GM18870 (cell line): ENCODE data around the gene CPM.

Source experiments
- ATAC-seq: cut with Tn5 transposase; IDR thresholded peaks from one replicate; pipeline ENCODE4 v1.9.1; 2021; ENCODE audit warnings: moderate library complexity; ENCODE audit not compliant: unreplicated experiment

The CPM gene

DNA sequence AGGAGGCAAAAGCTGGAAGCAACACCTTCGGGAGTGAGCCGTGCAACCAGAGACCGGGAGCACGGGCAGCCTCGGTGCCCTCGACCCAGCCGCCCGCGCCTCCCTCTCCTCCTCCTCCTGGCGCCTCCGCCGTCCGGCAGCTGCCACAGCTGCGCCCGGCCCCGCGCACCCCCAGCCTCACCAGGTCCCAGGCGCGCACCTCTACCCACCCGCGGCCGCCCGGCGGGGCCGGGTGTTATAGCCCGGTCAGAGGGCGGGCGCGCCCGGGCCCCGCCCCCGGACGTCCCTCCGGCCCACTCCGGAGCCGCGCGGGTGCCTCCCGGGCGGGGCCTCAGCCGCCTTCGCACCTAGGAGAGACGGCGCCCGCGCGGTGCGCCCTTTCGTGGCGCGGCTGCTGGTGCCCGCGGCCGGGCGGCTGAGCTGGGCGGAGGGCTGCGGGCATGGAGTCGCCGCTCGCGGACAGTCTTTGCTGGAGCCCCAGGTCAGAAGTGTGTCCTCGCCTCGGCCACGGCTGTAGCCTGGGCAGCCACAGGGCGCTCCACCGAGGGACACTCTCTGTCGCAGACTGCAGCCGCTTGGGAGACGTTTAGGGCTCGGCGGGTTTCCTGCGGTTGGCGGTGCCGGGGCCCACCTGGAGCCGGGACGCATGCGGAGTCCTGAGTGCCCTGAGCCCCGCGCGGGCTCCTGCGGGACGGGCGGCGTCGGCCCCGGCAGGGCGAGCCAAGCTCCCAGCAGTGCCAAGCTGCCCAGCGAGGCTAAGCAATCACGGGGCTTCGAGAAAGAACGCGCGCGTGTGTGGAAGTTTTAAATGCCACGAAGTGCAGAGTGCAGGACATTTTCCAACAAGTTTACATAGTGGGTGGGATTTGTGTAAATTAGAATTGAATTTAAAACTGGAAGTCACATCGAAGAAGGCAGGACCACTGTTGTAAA lies at the start of gene CPM:
TSS of gene CPM (minus strand) at position 211 of the 933 bp plus-strand sequence. CDS start 334 bp downstream, outside the sequence.
- ATAC-seq = peak; percentile 54

DNA sequence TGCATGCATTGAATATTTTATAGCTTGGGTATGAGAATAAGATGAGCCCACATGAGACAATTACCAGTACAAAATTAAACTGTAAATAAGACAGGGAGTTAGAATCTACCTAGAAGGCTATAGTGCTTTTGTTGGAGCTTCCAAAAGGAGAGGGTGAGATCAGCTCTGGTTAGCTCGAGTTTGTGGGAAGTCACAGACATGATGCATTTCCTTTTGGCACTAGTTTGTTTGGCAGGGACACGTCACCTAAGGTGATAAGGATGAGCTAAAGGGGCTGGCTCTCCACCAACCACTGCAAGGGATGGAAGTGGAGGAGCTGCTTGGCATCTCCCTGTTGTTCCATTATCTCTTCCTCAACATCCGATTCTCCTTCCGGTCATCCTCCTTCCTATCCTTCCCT lies 48.5 kb upstream of the CPM start:
- ATAC-seq = no peak

GRCh38 chr12:68980476-68981212 lies 47.7 kb upstream of the CPM start:
- ATAC-seq = no peak

GRCh38 chr12:68978678-68979077 lies 45.7 kb upstream of the CPM start:
- ATAC-seq = no peak

DNA sequence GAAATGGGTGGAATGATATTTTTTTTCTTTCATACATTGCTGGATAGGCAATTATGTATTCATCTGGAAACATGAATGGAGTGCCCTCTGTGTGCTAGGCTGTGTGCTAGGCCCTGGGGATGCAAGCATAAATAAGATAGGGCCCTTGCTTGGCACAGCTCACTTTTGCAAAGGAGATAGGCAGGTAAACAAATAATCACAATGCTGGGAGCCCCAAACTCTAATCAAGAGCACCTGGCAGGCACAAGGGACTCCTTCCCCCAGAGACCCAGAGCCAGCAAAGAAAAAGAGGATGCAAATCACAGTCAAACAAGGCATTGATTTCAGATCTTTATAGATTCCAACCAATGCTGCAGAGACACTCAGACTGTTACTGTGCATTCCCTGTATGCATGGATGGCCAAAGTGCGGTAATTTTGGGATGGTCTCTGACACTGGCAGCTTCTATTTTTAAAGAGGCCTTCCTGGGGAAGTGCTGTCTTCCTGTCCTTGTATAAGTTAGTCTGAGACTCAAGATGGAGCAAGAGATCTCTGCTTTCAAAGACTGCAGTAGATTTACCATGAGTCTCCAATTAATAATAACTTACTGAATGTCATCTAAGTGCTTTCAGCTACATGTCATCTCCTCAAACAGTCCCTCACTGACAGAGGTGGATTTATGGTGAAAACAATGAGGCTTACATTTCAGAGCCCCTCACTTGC lies 45.1 kb upstream of the CPM start:
- ATAC-seq = no peak

DNA sequence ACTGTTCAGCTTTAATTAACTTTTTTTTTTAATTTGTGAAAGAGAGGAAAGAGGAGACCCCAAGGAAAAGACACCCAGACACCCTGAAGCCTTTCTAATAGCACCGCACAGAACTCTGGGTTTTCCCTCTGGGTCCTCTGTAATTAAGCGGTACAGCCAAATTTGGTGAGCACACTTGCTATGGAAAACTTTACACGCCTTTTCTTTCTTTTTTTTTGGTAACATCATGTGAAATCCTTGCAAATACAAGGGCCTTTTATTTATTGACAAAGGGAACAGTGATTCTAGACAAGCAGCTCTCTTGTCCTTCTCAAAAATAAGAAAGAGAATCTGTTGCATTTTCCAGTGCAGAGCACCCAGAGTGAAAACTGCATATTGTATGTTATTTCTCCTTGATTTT lies 44.4 kb upstream of the CPM start:
- no peak for ATAC-seq

GRCh38 chr12:68976395-68976841 lies 43.4 kb upstream of the CPM start:
- no peak for ATAC-seq

DNA sequence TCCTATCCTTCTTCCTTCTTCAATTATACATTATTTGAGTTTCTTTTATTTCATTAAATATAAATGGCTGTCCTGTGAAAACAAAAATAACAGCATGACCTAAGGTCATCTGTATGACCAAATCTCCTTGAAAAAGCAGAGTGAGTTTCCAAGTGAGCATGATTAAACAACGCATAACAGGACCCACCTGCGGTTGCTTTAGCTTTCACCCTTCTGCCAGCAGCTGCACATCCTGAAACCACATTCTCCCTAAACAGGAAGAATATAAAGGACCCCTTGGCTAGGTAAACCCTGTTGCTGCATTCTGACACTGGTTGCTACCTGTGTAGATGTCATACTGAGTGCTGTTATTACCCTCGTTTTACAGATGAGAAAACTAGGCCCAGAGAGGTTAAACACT lies 42.8 kb upstream of the CPM start:
- no peak for ATAC-seq

- ATAC-seq = no peak
Observed at GRCh38 chr12:68972595-68972994, 39.6 kb upstream of the CPM start.

DNA sequence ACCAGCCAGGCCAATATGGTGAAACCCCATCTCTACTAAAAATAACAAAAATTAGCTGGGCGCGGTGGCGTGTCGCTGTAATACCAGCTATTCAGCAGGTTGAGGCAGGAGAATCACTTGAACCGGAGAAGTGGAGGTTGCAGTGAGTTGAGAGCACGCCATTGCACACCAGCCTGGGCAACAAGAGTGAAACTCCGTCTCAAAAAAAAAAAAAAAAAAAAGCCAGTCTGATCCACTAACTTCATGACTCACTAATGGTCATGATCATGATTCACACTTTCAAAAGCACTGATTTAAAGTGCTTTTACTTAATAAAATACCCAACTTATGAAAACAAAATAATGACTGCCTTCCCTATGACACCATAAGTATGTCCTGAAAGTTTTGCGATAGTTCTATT lies 38.4 kb upstream of the CPM start:
- no peak for ATAC-seq

DNA sequence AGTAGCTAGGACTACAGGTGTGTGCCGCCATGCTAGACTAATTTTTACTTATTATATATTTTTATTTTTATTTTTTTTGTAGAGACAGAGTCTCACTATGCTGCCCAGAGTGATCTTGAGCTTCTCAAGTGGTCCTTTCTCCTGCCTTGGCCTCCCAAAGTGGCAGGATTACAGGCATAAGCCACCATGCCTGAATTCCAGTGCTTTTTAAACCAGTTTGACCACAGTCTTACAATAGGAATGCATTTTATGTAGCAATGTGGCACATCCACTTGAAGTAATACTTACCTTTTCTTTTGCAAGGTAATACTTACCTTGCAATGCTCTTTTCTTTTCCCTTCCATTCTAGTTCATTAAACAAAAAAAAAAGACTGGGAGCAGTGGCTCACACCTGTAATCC lies 38.0 kb upstream of the CPM start:
- no peak for ATAC-seq

- no peak for ATAC-seq
Observed at GRCh38 chr12:68970306-68970705, 37.3 kb upstream of the CPM start.

- ATAC-seq = no peak
Observed at GRCh38 chr12:68967046-68967445, 34.1 kb upstream of the CPM start.

DNA sequence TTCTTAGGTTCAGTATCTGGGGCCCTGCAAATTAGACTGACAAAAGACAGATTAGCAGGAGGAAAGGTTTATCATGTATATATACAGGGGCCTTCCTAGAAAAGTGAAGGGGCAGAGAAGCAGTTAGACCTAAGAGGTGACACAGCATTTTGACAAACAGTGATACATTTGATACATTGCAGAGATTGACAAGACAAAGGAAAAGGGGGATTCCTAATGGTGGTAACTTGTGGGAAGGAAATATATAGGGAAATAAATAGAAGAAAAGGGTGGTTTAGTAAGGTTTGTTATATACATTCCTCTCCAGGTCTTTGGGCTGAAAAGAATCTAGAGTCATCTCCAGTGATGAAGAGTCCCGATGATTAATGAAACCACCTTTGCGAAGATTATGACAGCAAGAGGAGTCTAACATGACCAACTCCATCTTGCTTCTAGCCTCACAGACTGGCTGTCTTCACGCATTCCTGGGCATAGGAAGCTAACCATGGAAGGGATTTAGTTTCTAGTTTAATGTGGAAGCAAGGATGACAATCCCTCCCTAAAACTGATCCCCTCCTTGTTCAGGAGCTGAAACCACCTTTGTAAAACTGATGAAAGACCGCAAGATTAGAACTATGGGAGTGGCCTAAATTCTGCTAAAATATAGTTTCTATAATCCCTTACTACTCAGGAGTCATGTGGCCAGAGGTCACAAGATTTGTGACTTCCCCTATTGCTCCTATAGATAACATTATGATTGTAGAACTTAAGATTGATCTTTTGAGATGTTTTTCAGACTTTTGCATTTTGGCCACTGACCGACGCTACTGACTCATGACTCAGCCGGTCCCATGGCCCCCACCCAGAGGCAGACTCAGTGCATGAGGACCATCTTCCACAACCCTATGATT lies 31.1 kb upstream of the CPM start:
- no peak for ATAC-seq

GRCh38 chr12:68962877-68963855 lies 30.2 kb upstream of the CPM start:
- no peak for ATAC-seq

DNA sequence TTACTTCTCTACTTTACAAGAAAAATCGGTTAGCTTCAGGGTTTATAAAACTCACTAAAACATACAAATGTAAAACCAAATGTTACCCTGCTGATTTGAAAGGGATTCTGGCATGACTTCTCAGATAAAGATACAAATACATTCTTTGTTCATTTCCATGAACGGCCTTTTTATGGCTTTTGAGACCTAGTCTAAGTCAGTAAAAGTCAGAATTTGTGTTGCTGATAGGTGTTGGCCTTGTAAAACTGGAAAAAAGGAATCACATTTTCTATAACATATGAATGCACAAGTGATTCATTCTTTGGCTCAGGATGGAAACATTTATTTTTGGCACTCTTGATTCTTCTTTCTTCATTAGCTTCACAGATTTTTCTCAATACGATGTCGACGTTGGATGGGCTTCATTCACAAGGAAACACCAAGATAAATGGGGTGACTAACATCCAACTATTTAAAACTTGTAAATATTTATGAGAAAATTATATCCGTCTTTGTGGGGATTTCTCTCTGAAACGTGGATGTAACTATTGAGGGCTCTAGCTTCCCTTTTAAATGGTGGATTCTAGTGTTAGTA lies 27.0 kb upstream of the CPM start:
- no peak for ATAC-seq

GRCh38 chr12:68959143-68959858 lies 26.3 kb upstream of the CPM start:
- ATAC-seq = no peak

GRCh38 chr12:68958322-68958721 lies 25.4 kb upstream of the CPM start:
- ATAC-seq = peak; percentile 92
